Measurements from ENCODE around the gene FAM222B.

- TF ChIP-seq CTCF (IDR thresholded peaks at IDR 0.05) (no peak), EZH2 (IDR thresholded peaks at IDR 0.05; ENCODE audit: borderline replicate concordance, insufficient read depth, low read depth, low read length, poor library complexity, severe bottlenecking) (no peak)
Observed at GRCh38 chr17:28718333-28719020, 124.1 kb downstream of the FAM222B start.
